Trophoblast cell (in vitro differentiated cells and primary cell): Measurements from ENCODE around the gene SLC6A8.
A peak's percentile ranks its signal among the peaks of the same experiment; 100 is the strongest.

Source experiments
- DNase-seq, 2 donors: peaks; one replicate each; pipeline ENCODE4 v3.0.0-alpha.2; 2016
- H2AFZ ChIP-seq: 2 replicates; pipeline ENCODE4 v1.6.1; 2013; ENCODE audit warnings: low read length, moderate library complexity, mild to moderate bottlenecking; ENCODE audit not compliant: insufficient read depth, poor library complexity
- H2AK5ac ChIP-seq: 2 replicates; pipeline ENCODE4 v1.6.1; 2013; ENCODE audit warnings: mild to moderate bottlenecking, low read length
- H2BK120ac ChIP-seq: 2 replicates; pipeline ENCODE4 v1.6.1; 2013; ENCODE audit warnings: low read length, mild to moderate bottlenecking, moderate library complexity; ENCODE audit not compliant: insufficient read depth, poor library complexity
- H2BK12ac ChIP-seq: 2 replicates; pipeline ENCODE4 v1.6.1; 2013; ENCODE audit warnings: mild to moderate bottlenecking, low read length, moderate library complexity
- H2BK5ac ChIP-seq: 2 replicates; pipeline ENCODE4 v1.6.1; 2013; ENCODE audit warnings: low read length, low read depth, moderate library complexity, mild to moderate bottlenecking; ENCODE audit not compliant: poor library complexity
- H3K14ac ChIP-seq: 2 replicates; pipeline ENCODE4 v1.6.1; 2013; ENCODE audit warnings: mild to moderate bottlenecking, low read length
- H3K18ac ChIP-seq: 2 replicates; pipeline ENCODE4 v1.6.1; 2013; ENCODE audit warnings: mild to moderate bottlenecking, low read length
- H3K23ac ChIP-seq: 2 replicates; pipeline ENCODE4 v1.6.1; 2013; ENCODE audit warnings: low read length
- H3K27ac ChIP-seq: 2 replicates; pipeline ENCODE4 v1.5.1; 2013; ENCODE audit warnings: low read depth, mild to moderate bottlenecking, inconsistent platforms, low read length, moderate library complexity
- H3K27me3 ChIP-seq: 2 replicates; pipeline ENCODE4 v1.6.1; 2013; ENCODE audit warnings: inconsistent platforms, mild to moderate bottlenecking, low read length, moderate library complexity; ENCODE audit not compliant: insufficient read depth
- H3K36me3 ChIP-seq, 2 experiments: 1 replicate in 1 of 2; 2 replicates in 1 of 2; pipeline ENCODE4 v1.6.1; 2013; ENCODE audit warnings: low read length in 2 of 2, mild to moderate bottlenecking in 2 of 2, moderate library complexity in 1 of 2; ENCODE audit not compliant: insufficient read depth in 2 of 2, control insufficient read depth in 1 of 2
- H3K4ac ChIP-seq: 2 replicates; pipeline ENCODE4 v1.6.1; 2013; ENCODE audit warnings: low read depth, mild to moderate bottlenecking, low read length, moderate library complexity
- H3K4me1 ChIP-seq, 2 experiments: 1 replicate in 1 of 2; 2 replicates in 1 of 2; pipeline ENCODE4 v1.6.1; 2013; ENCODE audit warnings: low read length in 2 of 2, mild to moderate bottlenecking in 2 of 2, moderate library complexity in 1 of 2; ENCODE audit not compliant: insufficient read depth in 2 of 2, control insufficient read depth in 1 of 2
- H3K4me2 ChIP-seq: 2 replicates; pipeline ENCODE4 v1.6.1; 2013; ENCODE audit warnings: inconsistent platforms, mild to moderate bottlenecking, low read length, moderate library complexity
- H3K4me3 ChIP-seq: 2 replicates; pipeline ENCODE4 v1.5.1; 2013; ENCODE audit warnings: mild to moderate bottlenecking, low read depth, low read length, inconsistent platforms
- H3K79me1 ChIP-seq: one replicate; pipeline ENCODE4 v1.6.1; 2013; ENCODE audit warnings: low read length
- H3K79me2 ChIP-seq: 2 replicates; pipeline ENCODE4 v1.6.1; 2013; ENCODE audit warnings: low read length, mild to moderate bottlenecking; ENCODE audit not compliant: control insufficient read depth, insufficient read depth, poor library complexity
- H3K9ac ChIP-seq: 2 replicates; pipeline ENCODE4 v1.6.1; 2013; ENCODE audit warnings: mild to moderate bottlenecking, low read length
- H3K9me3 ChIP-seq: 2 replicates; pipeline ENCODE4 v1.6.1; 2013; ENCODE audit warnings: low read depth, mild to moderate bottlenecking, control low read depth, inconsistent platforms, low read length; ENCODE audit not compliant: insufficient read depth
- H4K12ac ChIP-seq: 2 replicates; pipeline ENCODE4 v1.6.1; 2013; ENCODE audit warnings: low read depth, mild to moderate bottlenecking, low read length, moderate library complexity
- H4K8ac ChIP-seq: 2 replicates; pipeline ENCODE4 v1.6.1; 2013; ENCODE audit warnings: low read depth, mild to moderate bottlenecking, low read length, moderate library complexity
- H4K91ac ChIP-seq: one replicate; pipeline ENCODE4 v1.6.1; 2013; ENCODE audit warnings: low read depth, mild to moderate bottlenecking, low read length, moderate library complexity
- WGBS: extraction: QIAGEN DNeasy Blood & Tissue Kit; methylation state at CpG from one replicate; pipeline ENCODE4 v1.1.7; 2013; ENCODE audit warnings: missing lambda C conversion rate; ENCODE audit not compliant: insufficient read length, insufficient coverage; ENCODE audit errors: extremely low coverage; 5-methylcytosine and 5-hydroxymethylcytosine counted together

SLC6A8 gene

DNA sequence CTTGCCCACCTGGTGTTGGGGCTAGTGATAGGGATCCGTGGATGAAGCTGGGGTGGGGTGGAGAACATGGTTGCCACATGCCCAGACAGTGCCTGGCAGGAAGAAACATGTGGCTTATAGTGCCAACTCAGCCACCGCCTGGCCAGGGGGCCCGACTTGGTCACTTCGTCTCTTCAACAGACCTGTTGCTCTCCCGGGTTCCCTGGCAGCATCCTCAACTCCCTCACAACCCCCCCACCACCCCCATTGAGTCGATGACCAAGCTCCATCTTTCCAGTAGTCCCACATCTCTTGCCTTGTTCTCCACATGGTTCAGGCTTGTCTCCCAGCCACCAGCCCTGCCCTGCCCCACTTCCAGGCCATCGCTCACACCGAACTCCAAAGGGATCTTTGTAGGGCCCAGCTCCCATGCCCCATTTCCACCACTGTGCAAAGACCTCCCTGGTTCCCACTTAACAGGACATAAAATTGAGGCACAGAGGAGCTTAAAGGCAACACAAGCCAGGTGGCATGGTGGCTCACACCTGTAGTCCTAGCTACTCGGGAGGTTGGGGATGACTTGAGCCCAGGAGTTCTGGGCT, 21.9 kb upstream of the SLC6A8 start:
- H2AK5ac ChIP-seq, result no peak overlapping the region
- no peaks in the 10 kb centered on the region for H3K79me1 ChIP-seq
- no peaks in the 10 kb centered on the region for H3K36me3 ChIP-seq
- no peak overlapping the region for H3K9ac ChIP-seq
- no peaks in the 10 kb centered on the region for H3K9me3 ChIP-seq
- H3K4me2 ChIP-seq, result no peak overlapping the region
- no peaks in the 10 kb centered on the region for H3K79me2 ChIP-seq
- no peak overlapping the region for H4K8ac ChIP-seq
- no peak overlapping the region for H2AFZ ChIP-seq
- no peak overlapping the region for H3K18ac ChIP-seq
- H3K4me3 ChIP-seq, result no peak overlapping the region
- no peak overlapping the region for H2BK120ac ChIP-seq
- DNase-seq, result no peak
- H4K91ac ChIP-seq, result no peak overlapping the region
- H3K4me1 ChIP-seq, result no peaks in the 10 kb centered on the region
- H3K4ac ChIP-seq, result no peak overlapping the region
- no peak overlapping the region for H2BK5ac ChIP-seq
- H4K12ac ChIP-seq, result no peak overlapping the region
- H3K27ac ChIP-seq, result no peak overlapping the region
- no CpG with 5 or more reads among the region's 9 CpGs for WGBS
- H3K27me3 ChIP-seq, result no peaks in the 10 kb centered on the region
- H3K14ac ChIP-seq, result no peak overlapping the region
- no peak overlapping the region for H3K23ac ChIP-seq
- H2BK12ac ChIP-seq, result no peak overlapping the region

DNA sequence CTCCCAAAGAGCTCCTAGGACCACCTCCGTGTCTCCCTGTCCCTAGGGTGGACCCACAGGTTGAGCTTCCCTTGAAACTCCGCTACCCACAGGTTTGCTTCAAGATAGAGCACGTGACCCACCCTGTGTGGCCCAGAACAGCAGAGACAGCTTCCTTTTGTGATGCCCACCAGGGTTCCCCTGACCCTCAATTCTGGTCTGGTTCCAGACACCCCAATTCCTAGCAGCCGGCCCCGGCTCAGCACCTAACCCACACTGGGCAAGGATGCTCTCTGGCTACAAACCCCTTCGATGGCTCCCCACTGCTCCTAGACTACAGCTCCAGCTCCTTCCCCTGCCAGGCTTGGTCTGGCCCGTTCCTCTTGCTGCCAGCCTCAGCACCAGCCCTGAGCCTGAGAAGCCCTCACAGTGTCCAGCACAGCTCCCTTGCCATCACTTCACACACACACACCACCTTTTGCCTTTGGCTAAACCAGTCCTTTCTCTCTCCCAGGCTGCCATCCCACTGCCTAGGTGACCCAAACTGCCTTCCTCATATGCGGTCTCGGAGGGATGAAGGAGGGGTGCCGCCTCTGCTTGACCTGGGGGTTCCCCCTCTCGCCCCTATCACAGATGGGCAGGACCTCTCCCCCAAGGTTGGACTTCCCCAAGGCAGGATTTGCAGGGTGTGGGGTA, 20.3 kb upstream of the SLC6A8 start:
- no peak overlapping the region for H2BK120ac ChIP-seq
- H4K91ac ChIP-seq, result no peak overlapping the region
- H3K4me2 ChIP-seq, result no peak overlapping the region
- no peak overlapping the region for H4K12ac ChIP-seq
- H3K79me2 ChIP-seq, result no peaks in the 10 kb centered on the region
- no peaks in the 10 kb centered on the region for H3K79me1 ChIP-seq
- no peak overlapping the region for H3K18ac ChIP-seq
- no peak overlapping the region for H3K4ac ChIP-seq
- no peak overlapping the region for H2BK5ac ChIP-seq
- no peak for DNase-seq
- H3K14ac ChIP-seq, result no peak overlapping the region
- H3K27ac ChIP-seq, result no peak overlapping the region
- H3K36me3 ChIP-seq, result no peaks in the 10 kb centered on the region
- no peaks in the 10 kb centered on the region for H3K9me3 ChIP-seq
- no peaks in the 10 kb centered on the region for H3K4me1 ChIP-seq
- no peak overlapping the region for H2BK12ac ChIP-seq
- no CpG with 5 or more reads among the region's 11 CpGs for WGBS
- H3K23ac ChIP-seq, result no peak overlapping the region
- no peak overlapping the region for H3K4me3 ChIP-seq
- H2AFZ ChIP-seq, result no peak overlapping the region
- no peak overlapping the region for H3K9ac ChIP-seq
- no peak overlapping the region for H2AK5ac ChIP-seq
- peak overlapping the region; percentile 6 for H4K8ac ChIP-seq
- no peaks in the 10 kb centered on the region for H3K27me3 ChIP-seq

DNA sequence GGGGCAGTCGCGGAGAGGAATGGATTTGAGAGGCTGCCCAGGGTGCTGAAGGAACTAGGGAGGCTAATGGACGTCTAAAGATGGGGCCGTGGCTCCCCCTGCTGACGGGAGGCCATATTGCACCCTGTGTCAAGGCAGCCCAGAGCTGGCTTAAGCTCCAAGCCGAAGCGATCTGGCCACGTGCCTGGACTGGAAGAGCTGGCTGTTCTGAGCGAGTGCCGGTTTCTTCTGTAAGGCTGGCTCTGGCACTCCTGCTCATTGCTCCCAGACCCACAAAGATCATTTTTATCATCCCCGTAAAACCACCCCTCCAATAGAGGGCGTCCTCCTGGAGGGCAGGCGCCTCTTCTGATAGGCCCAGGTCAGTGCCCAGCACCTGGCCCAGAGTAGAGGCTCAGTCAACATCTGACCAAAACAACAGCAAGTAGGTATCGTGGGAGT, 19.8 kb upstream of the SLC6A8 start:
- H3K4ac ChIP-seq, result no peak overlapping the region
- no peaks in the 10 kb centered on the region for H3K79me1 ChIP-seq
- peak; percentile 62 to 81 for DNase-seq
- H2BK12ac ChIP-seq, result no peak overlapping the region
- no peak overlapping the region for H2AK5ac ChIP-seq
- no peak overlapping the region for H3K27ac ChIP-seq
- H3K27me3 ChIP-seq, result no peaks in the 10 kb centered on the region
- no peak overlapping the region for H4K8ac ChIP-seq
- peaks cover 0 to under 1% of the 10 kb centered on the region in 2 experiments for H3K4me1 ChIP-seq
- no peak overlapping the region for H2BK5ac ChIP-seq
- no peak overlapping the region for H3K14ac ChIP-seq
- no peak overlapping the region for H4K12ac ChIP-seq
- no peak overlapping the region for H3K23ac ChIP-seq
- no peak overlapping the region for H2BK120ac ChIP-seq
- no CpG with 5 or more reads among the region's 14 CpGs for WGBS
- no peak overlapping the region for H3K18ac ChIP-seq
- H4K91ac ChIP-seq, result no peak overlapping the region
- H3K79me2 ChIP-seq, result no peaks in the 10 kb centered on the region
- H3K4me3 ChIP-seq, result no peak overlapping the region
- H3K9me3 ChIP-seq, result no peaks in the 10 kb centered on the region
- no peaks in the 10 kb centered on the region for H3K36me3 ChIP-seq
- H3K9ac ChIP-seq, result no peak overlapping the region
- H3K4me2 ChIP-seq, result no peak overlapping the region
- no peak overlapping the region for H2AFZ ChIP-seq

DNA sequence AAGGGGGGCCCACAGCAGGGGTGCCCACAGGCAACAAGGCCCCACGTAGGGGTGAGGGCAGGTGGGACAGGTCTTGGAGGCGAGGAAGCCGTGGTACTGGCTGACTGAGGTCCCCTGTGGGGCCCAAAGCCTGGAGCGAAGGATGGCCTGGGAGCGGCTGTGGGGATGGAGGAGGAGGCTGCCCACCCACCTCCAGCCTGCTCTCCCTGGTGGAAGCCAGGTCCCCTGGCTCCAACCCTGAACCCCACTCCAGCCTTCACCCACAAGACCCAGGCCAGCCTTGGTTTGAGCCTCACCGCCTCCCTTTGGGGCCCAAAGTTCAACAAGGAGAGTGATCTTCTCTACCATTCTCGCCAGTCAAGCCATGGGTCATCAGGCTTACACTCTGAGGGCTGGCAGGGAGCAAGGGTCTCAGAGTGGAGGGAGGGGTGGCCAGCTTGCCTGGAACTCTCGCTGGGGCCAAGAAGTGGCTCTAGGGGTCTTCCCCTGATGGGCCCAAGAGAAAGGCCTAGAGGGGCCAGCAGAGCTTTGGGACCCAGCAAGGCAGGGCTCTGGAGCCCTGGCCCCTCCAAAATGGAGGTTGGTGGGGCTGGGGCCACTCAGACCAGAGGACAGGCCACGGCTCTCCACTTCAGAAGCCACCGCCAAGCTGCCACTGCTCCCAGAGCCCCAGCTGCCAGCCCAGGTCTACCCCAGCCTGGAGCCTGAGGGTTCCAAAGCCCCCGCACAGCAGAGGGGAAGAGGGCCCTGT, 19.1 kb upstream of the SLC6A8 start:
- WGBS, result no CpG with 5 or more reads among the region's 11 CpGs
- Histone ChIP-seq H2BK5ac (no peak overlapping the region), H4K8ac (no peak overlapping the region), H2AFZ (no peak overlapping the region), H3K18ac (no peak overlapping the region), H3K4me2 (no peak overlapping the region), H2BK12ac (no peak overlapping the region), H3K9me3 (no peaks in the 10 kb centered on the region), H2AK5ac (no peak overlapping the region), H3K79me2 (no peaks in the 10 kb centered on the region), H3K27ac (no peak overlapping the region), H3K23ac (no peak overlapping the region), H3K36me3 (no peaks in the 10 kb centered on the region), H3K4ac (no peak overlapping the region), H4K91ac (no peak overlapping the region), H3K4me1 (peaks cover 0 to 3% of the 10 kb centered on the region in 2 experiments), H3K27me3 (no peaks in the 10 kb centered on the region), H3K9ac (no peak overlapping the region), H3K4me3 (no peak overlapping the region), H3K14ac (no peak overlapping the region), H4K12ac (no peak overlapping the region), H2BK120ac (no peak overlapping the region), H3K79me1 (no peaks in the 10 kb centered on the region)
- DNase-seq, result no peak
